OCI-LY7 (cell line): ENCODE measurements around the gene IDUA. TPM values are rescaled to one million over a fixed set of nuclear protein-coding genes. Genes with fewer than 3 reads are reported as not detected.

Source experiments
- BruUV-seq: library from RNA; stranded (reverse); fragments of 400-500 nt; replicated peaks from 2 replicates; lab custom pipeline; 2021; lab: Mats Ljungman, UMichigan
- CTCF ChIA-PET: fragments of 300-600 bp; sonication (Branson Sonifier 250); formaldehyde crosslinking; loops from one replicate; lab custom pipeline; 2022; ENCODE audit warnings: antibody characterized with exemption; ENCODE audit not compliant: unreplicated experiment; lab: Charles Lee
- POLR2A ChIA-PET: fragments of 300-600 bp; sonication (Branson Sonifier 250); formaldehyde crosslinking; loops from one replicate; lab custom pipeline; 2022; ENCODE audit warnings: antibody characterized with exemption; lab: Charles Lee
- DNase-seq: peaks from one replicate; pipeline ENCODE4 v3.0.0-alpha.2; 2015; ENCODE audit warnings: low spot score
- H2AFZ ChIP-seq: fragments of 200-600 bp; sonication (generic), shearing (Covaris generic); 2 replicates; pipeline ENCODE4 v1.6.1; 2014; ENCODE audit warnings: mild to moderate bottlenecking, antibody characterized with exemption, low read length, moderate library complexity
- H3K27ac ChIP-seq: fragments of 200-600 bp; sonication (generic); 2 replicates; pipeline ENCODE4 v1.5.1; 2014; ENCODE audit warnings: mixed run types, low read depth, mild to moderate bottlenecking, moderate library complexity, low read length, inconsistent platforms; ENCODE audit not compliant: poor library complexity, severe bottlenecking
- H3K36me3 ChIP-seq: fragments of 200-600 bp; sonication (generic); 2 replicates; pipeline ENCODE4 v1.6.1; 2014; ENCODE audit warnings: mild to moderate bottlenecking, antibody characterized with exemption, low read length, moderate library complexity, mixed read lengths; ENCODE audit not compliant: insufficient read depth
- H3K4me1 ChIP-seq: fragments of 200-600 bp; sonication (generic); 2 replicates; pipeline ENCODE4 v1.5.1; 2014; ENCODE audit warnings: mild to moderate bottlenecking, low read length; ENCODE audit not compliant: insufficient read depth, poor library complexity, severe bottlenecking
- H3K4me2 ChIP-seq: fragments of 200-600 bp; sonication (generic); 2 replicates; pipeline ENCODE4 v1.6.1; 2014; ENCODE audit warnings: mild to moderate bottlenecking, low read length
- H3K4me3 ChIP-seq: fragments of 200-600 bp; sonication (generic); 2 replicates; pipeline ENCODE4 v1.5.1; 2014; ENCODE audit warnings: mild to moderate bottlenecking, low read depth, low read length; ENCODE audit not compliant: poor library complexity, severe bottlenecking
- H3K79me2 ChIP-seq: fragments of 200-600 bp; sonication (generic); 2 replicates; pipeline ENCODE4 v1.6.1; 2016; ENCODE audit warnings: low read depth, mild to moderate bottlenecking, low read length, moderate library complexity, mixed read lengths; ENCODE audit not compliant: insufficient read depth
- H3K9me2 ChIP-seq: fragments of 200-600 bp; sonication (generic); 2 replicates; pipeline ENCODE4 v1.6.1; 2016; ENCODE audit warnings: mild to moderate bottlenecking, low read length, mixed read lengths; ENCODE audit not compliant: insufficient read depth
- H3K9me3 ChIP-seq: fragments of 200-600 bp; sonication (generic); 2 replicates; pipeline ENCODE4 v1.6.1; 2014; ENCODE audit warnings: mild to moderate bottlenecking, mixed run types, low read length, mixed read lengths
- H4K20me1 ChIP-seq: fragments of 200-600 bp; sonication (generic); 2 replicates; pipeline ENCODE4 v1.6.1; 2014; ENCODE audit warnings: mild to moderate bottlenecking, antibody characterized with exemption, low read length, moderate library complexity, mixed read lengths; ENCODE audit not compliant: insufficient read depth
- CTCF ChIP-seq: fragments of 200-600 bp; sonication (generic); conservative IDR thresholded peaks from 2 replicates; pipeline ENCODE4 v1.5.1; 2014; ENCODE audit warnings: mild to moderate bottlenecking, antibody characterized with exemption, low read length, moderate library complexity, mixed read lengths
- EZH2phosphoT487 ChIP-seq: fragments of 200-600 bp; sonication (generic); IDR thresholded peaks from 2 replicates; pipeline ENCODE4 v1.6.1; 2018; ENCODE audit warnings: low read depth, borderline replicate concordance, mild to moderate bottlenecking, mixed run types, antibody characterized with exemption, low read length, moderate library complexity, mixed read lengths
- intact Hi-C: fragments of 100-400 bp; cut with micrococcal nuclease; formaldehyde crosslinking; loops from one replicate; pipeline ENCODE4 v1.10.0; 2022; ENCODE audit not compliant: unreplicated experiment
- total RNA-seq, 2 experiments: library from RNA; depleted of rRNA in 1 of 2; stranded (reverse); fragments of >200 nt in 1 of 2; shearing (Covaris generic) in 1 of 2; gene quantifications; 2 replicates each; pipeline ENCODE4 v1.2.3, GENCODE V29; 2014 to 2022

IDUA gene
- total RNA-seq, 2 experiments from 2014 or later = 12.3 to 15.7 TPM

- TF ChIP-seq EZH2phosphoT487 (no peak), CTCF (no peak)
These were observed 1.0 kb downstream of the IDUA start for GRCh38 chr4:987624-988513.

GRCh38 chr4:988726-989721, 2.2 kb downstream of the IDUA start:
- no peak overlapping the region for H3K4me2 ChIP-seq
- BruUV-seq = no TSS peak
- POLR2A ChIA-PET = no interaction called here

More at GRCh38 chr4:987624-988513, 1.0 kb downstream of the IDUA start:
- no peaks in the 10 kb centered on the region for H4K20me1 ChIP-seq
- intact Hi-C loops = loop anchor here (1.0 to 5.0 kb wide), 4 partner anchors 55 to 245 kb away; partner anchors contain the start of genes GAK and TMEM175
- H3K36me3 ChIP-seq = no peaks in the 10 kb centered on the region
- no peaks in the 10 kb centered on the region for H3K9me3 ChIP-seq
- no peak overlapping the region for H3K27ac ChIP-seq
- peak overlapping the region; percentile 66 for H3K4me2 ChIP-seq
- no peaks in the 10 kb centered on the region for H3K4me1 ChIP-seq
- ChIA-PET CTCF (interaction anchor here (0.6 kb wide), 1 partner anchor 596 kb away, joined by 3 read pairs; no protein-coding TSS in a partner anchor), POLR2A (interaction anchor here (1.0 kb wide), 1 partner anchor 194 kb away, joined by 3 read pairs; no protein-coding TSS in a partner anchor)
- H3K9me2 ChIP-seq = no peaks in the 10 kb centered on the region
- no peaks in the 10 kb centered on the region for H3K79me2 ChIP-seq
- H3K4me3 ChIP-seq = peak overlapping the region; percentile 67
- DNase-seq = no peak
- BruUV-seq = no TSS peak
- no peak overlapping the region for H2AFZ ChIP-seq

More at GRCh38 chr4:988726-989721, 2.2 kb downstream of the IDUA start:
- Histone ChIP-seq H3K4me1 (no peaks in the 10 kb centered on the region), H3K4me3 (no peak overlapping the region), H3K9me2 (no peaks in the 10 kb centered on the region), H3K79me2 (no peaks in the 10 kb centered on the region), H2AFZ (no peak overlapping the region), H3K36me3 (no peaks in the 10 kb centered on the region), H4K20me1 (no peaks in the 10 kb centered on the region), H3K9me3 (no peaks in the 10 kb centered on the region), H3K27ac (no peak overlapping the region)
- no peak for DNase-seq
- CTCF ChIA-PET = no interaction called here
- intact Hi-C loops = loop anchor here (5.0 kb wide), 1 partner anchor 97 kb away; no protein-coding TSS in a partner anchor
- TF ChIP-seq EZH2phosphoT487 (no peak), CTCF (no peak)
